Esophagus muscularis mucosa (tissue), 3 donors: Measurements from ENCODE around the gene ATG3.

Source experiments
- EP300 ChIP-seq: sonication (generic); formaldehyde crosslinking; IDR thresholded peaks from one replicate; pipeline ENCODE4 v1.6.1; 2017; ENCODE audit warnings: antibody characterized with exemption
- TF ChIP-seq, protein P1 (sequence below), 3 experiments: fragments of 200-600 bp in 2 of 3; fragments of 450-650 bp in 1 of 3; sonication (generic) in 2 of 3; IDR thresholded peaks; one replicate each; pipeline ENCODE4 v1.5.1; 2017 to 2019; ENCODE audit warnings: antibody characterized with exemption in 3 of 3, mild to moderate bottlenecking in 2 of 3, moderate library complexity in 1 of 3

DNA sequence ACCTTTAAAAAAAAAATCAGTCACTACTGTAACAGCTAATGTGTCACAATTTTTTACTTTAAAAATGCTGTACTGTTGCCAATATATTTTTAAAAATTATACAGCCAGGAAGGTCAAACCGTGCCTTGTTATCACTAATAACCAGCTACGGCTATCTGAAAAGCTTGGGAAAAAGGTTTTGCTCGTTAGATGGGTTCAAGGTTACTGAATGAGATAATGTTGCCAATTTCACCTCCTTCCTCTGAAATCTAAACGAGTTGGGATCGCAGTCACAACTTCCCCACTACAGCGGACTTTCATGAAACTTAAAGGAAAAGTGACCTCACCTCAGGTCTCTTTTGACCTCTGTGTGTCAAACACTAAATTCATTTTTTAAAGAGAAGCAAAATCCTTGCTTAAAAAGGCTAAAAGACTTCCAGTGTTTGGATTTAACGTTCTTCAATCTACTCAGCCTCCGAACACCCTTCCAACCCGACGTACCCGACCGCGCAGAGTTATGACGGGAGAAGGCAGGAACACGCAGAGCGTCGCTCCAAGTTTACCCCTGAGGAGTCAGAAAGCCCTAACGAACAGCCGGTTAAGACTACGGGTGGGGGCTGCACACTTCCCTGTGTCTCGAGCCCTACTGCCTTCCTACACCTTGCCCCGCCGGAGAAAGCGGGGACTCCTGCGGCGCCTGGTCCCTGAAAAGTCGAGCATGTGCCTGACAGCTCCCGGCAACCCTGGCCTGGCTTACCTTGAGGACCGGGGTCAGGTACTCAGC is 860 bp downstream of the ATG3 start:
- TF ChIP-seq, protein P1, sequence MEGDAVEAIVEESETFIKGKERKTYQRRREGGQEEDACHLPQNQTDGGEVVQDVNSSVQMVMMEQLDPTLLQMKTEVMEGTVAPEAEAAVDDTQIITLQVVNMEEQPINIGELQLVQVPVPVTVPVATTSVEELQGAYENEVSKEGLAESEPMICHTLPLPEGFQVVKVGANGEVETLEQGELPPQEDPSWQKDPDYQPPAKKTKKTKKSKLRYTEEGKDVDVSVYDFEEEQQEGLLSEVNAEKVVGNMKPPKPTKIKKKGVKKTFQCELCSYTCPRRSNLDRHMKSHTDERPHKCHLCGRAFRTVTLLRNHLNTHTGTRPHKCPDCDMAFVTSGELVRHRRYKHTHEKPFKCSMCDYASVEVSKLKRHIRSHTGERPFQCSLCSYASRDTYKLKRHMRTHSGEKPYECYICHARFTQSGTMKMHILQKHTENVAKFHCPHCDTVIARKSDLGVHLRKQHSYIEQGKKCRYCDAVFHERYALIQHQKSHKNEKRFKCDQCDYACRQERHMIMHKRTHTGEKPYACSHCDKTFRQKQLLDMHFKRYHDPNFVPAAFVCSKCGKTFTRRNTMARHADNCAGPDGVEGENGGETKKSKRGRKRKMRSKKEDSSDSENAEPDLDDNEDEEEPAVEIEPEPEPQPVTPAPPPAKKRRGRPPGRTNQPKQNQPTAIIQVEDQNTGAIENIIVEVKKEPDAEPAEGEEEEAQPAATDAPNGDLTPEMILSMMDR (IDR thresholded peaks at IDR 0.05) = no peak
- no peak for TF ChIP-seq EP300
